Activated CD8-positive, alpha-beta memory T cell treated with anti-CD3 and anti-CD28 coated beads, Interleukin-2, amount 10 ng/mL, durations not matched to agents 7 days and 5 days (primary cell): ENCODE measurements around the gene NKIRAS1. TPM values are rescaled to one million over a fixed set of nuclear protein-coding genes. Genes with fewer than 3 reads are reported as not detected.
"Not testable (repeated sequence)": the region's sequence is repeated elsewhere in the genome, so short reads cannot be mapped to it uniquely, and the experiment has no call there.

ENCODE experiments used
- ATAC-seq: fragments of 150-1000 bp; cut with Tn5 transposase; one replicate; pipeline ENCODE4 v1.10.0; 2021; ENCODE audit warnings: moderate library complexity
- CTCF ChIA-PET: fragments of 350-600 bp; sonication (Branson Sonifier 250); formaldehyde crosslinking; loops from one replicate; lab custom pipeline; 2021; ENCODE audit warnings: antibody characterized with exemption; lab: Charles Lee
- DNase-seq: peaks from one replicate; pipeline ENCODE4 v3.0.0-alpha.2; 2020
- H3K27ac Mint-ChIP-seq: one replicate; pipeline ENCODE4 v1.8.0; 2021; ENCODE audit warnings: mild to moderate bottlenecking, mixed read lengths
- H3K27me3 Mint-ChIP-seq: one replicate; pipeline ENCODE4 v1.8.0; 2021; ENCODE audit warnings: mixed read lengths
- H3K36me3 Mint-ChIP-seq: one replicate; pipeline ENCODE4 v1.8.0; 2021; ENCODE audit warnings: mild to moderate bottlenecking, mixed read lengths
- H3K4me1 Mint-ChIP-seq: one replicate; pipeline ENCODE4 v1.8.0; 2021; ENCODE audit warnings: mixed read lengths
- H3K4me3 Mint-ChIP-seq: one replicate; pipeline ENCODE4 v1.8.0; 2021; ENCODE audit warnings: mild to moderate bottlenecking, moderate library complexity, mixed read lengths
- H3K9me3 Mint-ChIP-seq: one replicate; pipeline ENCODE4 v1.8.0; 2022; ENCODE audit warnings: low read depth, mixed read lengths
- total RNA-seq, 2 experiments: library from RNA; stranded (reverse); gene quantifications; one replicate each; pipeline ENCODE4 v1.2.3, GENCODE V29; 2021

NKIRAS1 gene
- total RNA-seq, 2 experiments from 2014 or later, result 3.4 to 3.8 TPM

DNA sequence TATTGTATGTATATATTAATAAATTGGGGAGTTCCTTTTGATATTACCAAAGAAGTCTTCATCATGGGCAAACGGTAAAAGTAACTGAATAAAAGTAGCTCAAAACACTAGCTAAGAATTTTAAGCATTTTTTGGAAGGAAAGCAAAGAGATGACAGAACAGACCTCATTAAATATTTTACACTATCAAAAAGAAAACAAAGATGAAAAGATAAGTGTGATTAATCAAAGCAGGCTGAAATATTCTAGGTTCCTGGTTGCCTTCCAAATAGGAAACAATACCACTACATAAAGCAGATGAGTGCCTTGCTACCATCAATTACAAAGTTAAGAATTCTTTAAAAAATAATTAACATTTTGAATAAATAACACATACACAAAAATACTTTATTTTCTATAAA lies 3.6 kb downstream of the NKIRAS1 start:
- no peak overlapping the region for H3K4me3 Mint-ChIP-seq
- CTCF ChIA-PET, result no interaction called here
- H3K27me3 Mint-ChIP-seq, result no peaks in the 10 kb centered on the region
- no peaks in the 10 kb centered on the region for H3K9me3 Mint-ChIP-seq
- peaks cover 22% of the 10 kb centered on the region for H3K36me3 Mint-ChIP-seq
- peaks cover 19% of the 10 kb centered on the region for H3K4me1 Mint-ChIP-seq
- ATAC-seq, result no peak
- no peak for DNase-seq
- no peak overlapping the region for H3K27ac Mint-ChIP-seq

DNA sequence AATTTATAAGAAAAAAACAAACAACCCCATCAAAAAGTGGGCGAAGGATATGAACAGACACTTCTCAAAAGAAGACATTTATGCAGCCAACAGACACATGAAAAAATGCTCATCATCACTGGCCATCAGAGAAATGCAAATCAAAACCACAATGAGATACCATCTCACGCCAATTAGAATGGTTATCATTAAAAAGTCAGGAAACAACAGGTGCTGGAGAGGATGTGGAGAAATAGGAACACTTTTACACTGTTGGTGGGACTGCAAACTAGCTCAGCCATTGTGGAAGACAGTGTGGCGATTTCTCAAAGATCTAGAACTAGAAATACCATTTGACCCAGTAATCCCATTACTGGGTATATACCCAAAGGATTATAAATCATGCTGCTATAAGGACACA lies 4.5 kb downstream of the NKIRAS1 start:
- Mint-ChIP-seq H3K4me1 (peaks cover 15% of the 10 kb centered on the region), H3K36me3 (peaks cover 14% of the 10 kb centered on the region)
- H3K4me3 Mint-ChIP-seq, H3K9me3 Mint-ChIP-seq, CTCF ChIA-PET, DNase-seq, H3K27me3 Mint-ChIP-seq, ATAC-seq, H3K27ac Mint-ChIP-seq: not testable (repeated sequence)

DNA sequence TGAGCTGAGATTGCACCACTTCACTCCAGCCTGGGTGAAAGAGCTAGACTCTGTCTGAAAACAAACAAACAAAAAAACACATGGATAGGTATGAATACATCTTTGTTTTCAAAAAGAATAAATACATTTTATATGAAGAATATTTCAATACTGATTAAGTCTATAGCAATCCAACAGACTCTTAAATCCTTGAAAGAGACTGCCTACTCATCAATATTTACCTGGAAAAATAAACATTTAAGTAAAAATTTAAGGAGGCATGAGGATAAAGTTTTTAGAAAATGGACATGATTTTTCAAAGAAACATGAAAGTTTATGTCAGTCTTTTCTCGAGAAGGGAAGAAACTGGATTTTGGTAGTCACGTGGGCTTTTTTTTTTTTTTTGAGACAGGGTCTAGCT lies 5.4 kb downstream of the NKIRAS1 start:
- Mint-ChIP-seq H3K36me3 (peaks cover 10% of the 10 kb centered on the region), H3K27ac (no peak overlapping the region), H3K4me1 (peaks cover 15% of the 10 kb centered on the region), H3K4me3 (no peak overlapping the region), H3K27me3 (no peaks in the 10 kb centered on the region), H3K9me3 (no peaks in the 10 kb centered on the region)
- DNase-seq (no peak), ATAC-seq (no peak)
- CTCF ChIA-PET, result no interaction called here

DNA sequence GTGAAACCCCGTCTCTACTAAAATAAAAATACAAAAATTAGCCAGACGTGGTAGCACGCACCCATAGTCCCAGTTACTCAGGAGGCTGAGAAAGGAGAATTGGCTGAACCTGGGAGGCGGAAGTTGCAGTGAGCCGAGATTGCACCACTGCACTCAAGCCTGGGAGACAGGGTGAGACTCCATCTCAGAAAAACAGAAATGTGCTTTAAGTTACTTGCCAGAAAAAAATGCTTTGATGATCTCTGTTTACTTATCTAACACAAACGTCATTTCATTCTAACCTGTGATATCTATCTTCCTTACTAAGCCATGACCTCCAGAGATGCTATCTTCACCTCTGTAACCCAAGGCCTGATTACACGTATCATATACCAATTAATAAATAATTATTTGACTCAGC lies 7.4 kb downstream of the NKIRAS1 start:
- H3K4me3 Mint-ChIP-seq, result no peak overlapping the region
- H3K4me1 Mint-ChIP-seq, result peaks cover 3% of the 10 kb centered on the region
- CTCF ChIA-PET, result no interaction called here
- no peak overlapping the region for H3K27ac Mint-ChIP-seq
- ATAC-seq (no peak), DNase-seq (no peak)
- peaks cover 6% of the 10 kb centered on the region for H3K36me3 Mint-ChIP-seq
- no peaks in the 10 kb centered on the region for H3K27me3 Mint-ChIP-seq
- H3K9me3 Mint-ChIP-seq, result no peaks in the 10 kb centered on the region

DNA sequence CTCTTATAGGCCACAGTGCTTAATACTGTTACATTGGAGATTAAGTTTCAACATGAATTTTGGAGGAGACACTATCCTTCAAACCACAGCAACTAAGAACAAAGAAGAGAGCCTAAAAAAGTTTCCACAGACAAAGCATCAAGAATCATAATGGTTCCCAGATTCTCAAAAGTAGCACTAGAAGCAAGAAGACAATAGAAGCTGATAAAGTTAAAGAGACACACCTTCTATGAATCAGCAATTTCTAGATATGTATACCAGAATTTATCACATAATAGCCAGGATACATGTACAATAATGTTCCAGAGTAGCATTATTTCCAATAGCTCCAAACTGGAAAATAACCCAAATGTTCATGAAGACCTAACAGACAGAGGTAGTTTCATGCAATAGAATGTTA lies 12.2 kb downstream of the NKIRAS1 start:
- DNase-seq (no peak), ATAC-seq (no peak)
- H3K4me1 Mint-ChIP-seq, result no peaks in the 10 kb centered on the region
- H3K9me3 Mint-ChIP-seq, result no peaks in the 10 kb centered on the region
- H3K4me3 Mint-ChIP-seq, result no peak overlapping the region
- no peaks in the 10 kb centered on the region for H3K27me3 Mint-ChIP-seq
- H3K27ac Mint-ChIP-seq, result no peak overlapping the region
- CTCF ChIA-PET, result interaction anchor here (1.4 kb wide), 1 partner anchor 11 kb away, joined by 4 read pairs; no protein-coding TSS in a partner anchor
- peaks cover 12% of the 10 kb centered on the region for H3K36me3 Mint-ChIP-seq

DNA sequence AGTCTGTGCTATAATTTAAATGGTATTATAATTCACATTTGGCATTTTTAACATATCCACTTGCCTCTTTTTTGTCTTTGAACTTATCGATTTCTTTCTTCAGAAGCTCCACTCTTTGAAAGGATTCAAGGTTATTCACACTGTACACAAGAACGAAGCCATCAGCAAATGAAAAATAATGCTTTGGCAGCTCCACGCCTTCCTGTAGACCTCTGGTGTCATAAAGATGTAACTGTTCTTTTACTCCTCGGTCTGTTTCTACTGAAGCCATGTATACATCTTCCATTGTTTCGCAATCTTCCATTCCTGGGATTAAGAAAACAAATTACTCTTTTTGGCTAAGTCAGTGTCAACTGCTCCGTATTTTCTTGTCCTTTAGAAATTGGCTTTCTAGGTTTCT lies 16.0 kb downstream of the NKIRAS1 start:
- CTCF ChIA-PET, result no interaction called here
- H3K4me1 Mint-ChIP-seq, result no peaks in the 10 kb centered on the region

DNA sequence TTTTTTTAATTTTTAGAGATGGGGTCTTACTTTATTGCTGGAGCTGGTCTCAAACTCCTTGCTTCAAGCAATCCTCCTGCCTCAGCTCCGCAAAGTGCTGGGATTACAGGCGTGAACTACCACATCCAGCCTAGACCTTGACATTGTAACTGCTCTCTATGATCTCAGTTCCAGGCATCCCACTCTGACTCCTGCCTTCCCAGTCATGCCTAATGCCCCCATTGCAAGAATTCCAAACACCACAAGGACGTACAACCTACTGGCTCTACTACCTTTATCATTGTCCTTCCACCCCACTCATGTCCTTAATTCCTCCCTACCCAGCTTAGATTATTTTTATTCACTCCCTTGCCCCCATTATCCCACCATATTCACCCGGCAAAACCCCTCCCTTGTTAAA lies 21.6 kb downstream of the NKIRAS1 start:
- ATAC-seq, result no peak
- Mint-ChIP-seq H3K36me3 (peaks cover 21% of the 10 kb centered on the region), H3K4me3 (no peak overlapping the region), H3K27ac (no peak overlapping the region), H3K27me3 (no peaks in the 10 kb centered on the region), H3K4me1 (no peaks in the 10 kb centered on the region), H3K9me3 (no peaks in the 10 kb centered on the region)
- CTCF ChIA-PET, result no interaction called here
- DNase-seq, result no peak

More for the DNA sequence above, 16.0 kb downstream of the NKIRAS1 start:
- Mint-ChIP-seq H3K4me3 (no peak overlapping the region), H3K27me3 (no peaks in the 10 kb centered on the region), H3K36me3 (peaks cover 27% of the 10 kb centered on the region), H3K27ac (no peak overlapping the region), H3K9me3 (no peaks in the 10 kb centered on the region)
- ATAC-seq (no peak), DNase-seq (no peak)

DNA sequence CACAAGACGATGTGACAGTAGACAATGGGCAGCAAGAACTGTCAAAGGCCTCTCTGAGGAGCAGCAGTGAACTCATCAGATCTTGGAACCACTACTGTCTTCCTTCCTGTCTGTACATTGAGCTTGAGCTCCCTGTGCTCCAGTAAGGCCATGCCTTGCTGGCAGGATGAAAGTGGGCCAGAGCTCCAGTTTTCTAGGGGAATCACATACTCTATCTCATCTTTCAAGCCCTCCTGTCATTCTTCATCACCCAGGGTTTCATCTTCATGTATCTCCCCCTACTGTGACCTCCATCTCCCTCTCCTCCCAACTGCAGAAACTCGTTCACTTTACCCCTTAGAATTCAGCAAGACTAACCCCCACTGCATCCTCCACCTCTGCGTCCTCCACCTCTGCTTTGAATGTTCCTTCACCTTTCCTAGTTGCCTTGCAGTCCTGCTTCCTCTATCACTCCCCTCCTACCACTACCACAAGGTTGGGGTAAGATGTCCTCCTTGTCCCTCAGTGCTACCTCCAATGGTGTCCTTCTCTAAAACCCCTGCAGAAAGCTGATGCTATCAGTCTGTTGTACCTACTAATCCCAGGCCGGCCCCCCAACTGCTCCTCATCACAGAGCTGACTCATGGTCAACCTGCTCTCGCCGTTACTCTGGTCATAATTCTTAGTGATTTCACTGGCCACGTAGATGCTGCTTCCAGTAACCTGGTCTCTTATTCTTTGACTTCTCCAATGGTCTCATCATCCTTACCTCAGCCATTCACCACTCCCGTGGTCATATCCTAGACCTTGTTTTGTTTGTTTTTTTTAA lies 22.3 kb downstream of the NKIRAS1 start:
- H3K36me3 Mint-ChIP-seq, result peaks cover 19% of the 10 kb centered on the region
- no peaks in the 10 kb centered on the region for H3K27me3 Mint-ChIP-seq
- CTCF ChIA-PET, result interaction anchor here (1.3 kb wide), 1 partner anchor 10 kb away, joined by 4 read pairs; no protein-coding TSS in a partner anchor
- H3K4me3 Mint-ChIP-seq, result no peak overlapping the region
- no peak overlapping the region for H3K27ac Mint-ChIP-seq
- DNase-seq (no peak), ATAC-seq (no peak)
- H3K4me1 Mint-ChIP-seq, result no peaks in the 10 kb centered on the region
- H3K9me3 Mint-ChIP-seq, result no peaks in the 10 kb centered on the region

DNA sequence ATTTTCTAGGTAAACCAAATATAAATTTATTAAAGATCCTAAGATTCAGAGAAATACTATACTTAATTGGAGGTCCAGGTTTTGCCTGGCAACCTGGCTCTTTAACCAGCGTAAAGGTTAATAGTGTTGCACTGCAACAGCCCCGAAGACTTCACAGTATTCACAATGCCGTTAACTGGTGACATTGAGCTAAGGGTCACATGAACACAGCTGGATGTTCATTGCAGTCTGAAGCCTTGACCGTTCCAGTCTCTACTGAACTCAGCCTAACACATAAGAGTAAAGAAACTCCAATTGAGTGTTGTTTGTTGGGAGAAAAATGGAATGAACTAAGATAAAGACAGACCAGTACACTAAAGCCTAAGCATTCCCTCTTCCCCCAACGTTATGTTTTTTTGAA lies 26.8 kb downstream of the NKIRAS1 start:
- Mint-ChIP-seq H3K4me3 (no peak overlapping the region), H3K4me1 (no peaks in the 10 kb centered on the region)

DNA sequence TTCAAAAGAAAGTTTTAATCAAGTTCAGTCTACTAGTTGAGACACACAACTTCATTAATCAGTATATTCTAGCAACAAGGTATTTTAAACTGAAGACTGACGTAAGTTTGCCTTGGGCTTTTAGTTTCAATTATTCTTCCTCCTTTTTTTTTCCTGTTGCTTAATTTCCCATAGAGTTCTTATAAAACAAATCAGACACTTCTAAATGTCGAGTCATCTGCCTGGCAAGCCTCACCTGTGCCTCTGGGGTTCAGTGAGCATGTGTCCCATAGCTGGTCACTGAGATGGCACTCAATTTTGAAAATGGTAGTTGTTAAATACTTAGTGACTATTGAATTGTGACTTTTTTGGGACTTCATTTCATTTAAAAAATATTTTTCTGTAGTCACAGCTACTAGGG lies 27.4 kb downstream of the NKIRAS1 start:
- Mint-ChIP-seq H3K27me3 (no peaks in the 10 kb centered on the region), H3K27ac (no peak overlapping the region), H3K9me3 (no peaks in the 10 kb centered on the region), H3K4me3 (no peak overlapping the region), H3K36me3 (peaks cover 2% of the 10 kb centered on the region), H3K4me1 (no peaks in the 10 kb centered on the region)
- CTCF ChIA-PET, result interaction anchor here (1.4 to 2.9 kb wide), 5 partner anchors 9 to 350 kb away, joined by 3 to 8 read pairs (median 6); no protein-coding TSS in a partner anchor
- DNase-seq (no peak), ATAC-seq (no peak)

More for the DNA sequence above, 26.8 kb downstream of the NKIRAS1 start:
- Mint-ChIP-seq H3K36me3 (peaks cover 2% of the 10 kb centered on the region), H3K27ac (no peak overlapping the region), H3K27me3 (no peaks in the 10 kb centered on the region), H3K9me3 (no peaks in the 10 kb centered on the region)
- CTCF ChIA-PET, result interaction anchor here (1.4 to 2.9 kb wide), 3 partner anchors 9 to 349 kb away, joined by 4 to 8 read pairs (median 6); no protein-coding TSS in a partner anchor
- ATAC-seq (no peak), DNase-seq (no peak)

DNA sequence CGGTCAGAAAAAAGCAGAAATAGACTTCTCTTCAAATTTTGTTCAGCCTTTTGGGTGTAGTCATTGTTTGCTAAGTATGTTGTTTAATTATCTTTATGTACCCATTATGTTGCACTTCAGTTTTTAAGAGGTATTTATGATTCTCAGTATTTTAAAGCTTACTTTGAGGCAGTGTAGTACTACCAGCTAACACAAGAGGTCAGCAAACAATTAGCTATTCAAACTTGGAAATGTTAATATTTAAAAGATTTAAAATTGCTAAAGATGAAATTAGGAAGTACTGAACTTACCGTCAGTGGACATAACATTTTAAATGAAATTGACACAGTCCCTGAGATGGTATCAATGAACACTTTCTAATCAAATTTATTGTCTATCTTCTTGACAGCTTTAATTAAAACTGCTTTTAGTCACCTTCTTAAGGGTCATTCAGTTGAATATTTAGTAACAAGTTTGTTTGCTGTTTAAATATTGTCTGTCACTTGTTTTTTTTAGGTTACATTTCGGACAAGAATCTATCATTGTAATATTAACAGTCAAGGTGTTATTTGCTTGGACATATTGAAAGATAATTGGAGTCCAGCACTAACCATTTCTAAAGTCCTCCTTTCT lies 28.1 kb downstream of the NKIRAS1 start:
- H3K4me1 Mint-ChIP-seq, result no peaks in the 10 kb centered on the region
- DNase-seq (no peak), ATAC-seq (no peak)
- H3K27me3 Mint-ChIP-seq, result no peaks in the 10 kb centered on the region
- H3K4me3 Mint-ChIP-seq, result no peak overlapping the region
- H3K36me3 Mint-ChIP-seq, result peaks cover 2% of the 10 kb centered on the region
- CTCF ChIA-PET, result interaction anchor here (0.6 to 2.9 kb wide), 13 partner anchors 9 to 350 kb away, joined by 3 to 8 read pairs (median 3); partner anchors contain the start of genes NKIRAS1 and RPL15
- H3K27ac Mint-ChIP-seq, result no peak overlapping the region
- no peaks in the 10 kb centered on the region for H3K9me3 Mint-ChIP-seq

DNA sequence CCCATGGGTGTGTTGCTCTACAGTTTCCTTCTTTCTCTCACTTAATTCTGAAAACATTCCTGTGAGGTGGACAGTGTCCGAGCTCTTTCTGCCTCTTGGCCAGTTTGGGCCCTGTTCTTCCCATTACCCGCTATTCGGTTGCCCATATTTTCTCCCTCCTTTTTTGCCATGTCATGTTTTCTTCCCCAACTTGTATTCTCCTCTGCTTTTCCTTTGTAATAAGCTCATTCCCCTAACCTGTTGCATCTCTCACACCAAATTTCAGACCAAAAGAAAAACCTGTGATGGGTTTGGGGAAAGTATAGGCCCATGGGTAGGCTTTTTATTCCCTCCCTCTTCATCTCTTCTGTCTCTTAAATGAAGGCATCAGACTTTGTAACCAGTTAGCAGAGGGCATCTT lies 30.5 kb downstream of the NKIRAS1 start:
- DNase-seq (no peak), ATAC-seq (no peak)
- no peak overlapping the region for H3K4me3 Mint-ChIP-seq
- peaks cover 8% of the 10 kb centered on the region for H3K36me3 Mint-ChIP-seq
- H3K4me1 Mint-ChIP-seq, result peaks cover 2% of the 10 kb centered on the region
- no peaks in the 10 kb centered on the region for H3K9me3 Mint-ChIP-seq
- H3K27me3 Mint-ChIP-seq, result no peaks in the 10 kb centered on the region
- CTCF ChIA-PET, result no interaction called here
- no peak overlapping the region for H3K27ac Mint-ChIP-seq

DNA sequence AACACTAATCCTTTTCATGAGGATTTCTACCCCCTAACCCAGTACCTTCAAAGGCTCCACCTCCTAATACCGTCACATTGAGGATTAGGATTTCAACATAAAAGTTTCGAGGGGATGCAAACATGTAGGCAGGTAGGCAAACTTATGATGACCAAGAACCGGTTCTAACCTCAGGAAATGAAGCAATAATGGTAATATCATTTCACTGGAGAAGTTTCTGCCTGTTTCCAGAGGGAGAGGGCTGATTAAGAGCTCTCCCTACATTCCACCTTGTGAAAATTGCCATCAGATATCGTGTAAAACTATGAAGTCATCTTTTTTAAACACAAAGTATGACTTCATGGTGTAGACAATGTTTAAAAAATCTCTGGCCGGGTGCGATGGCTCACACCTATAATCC lies 31.6 kb downstream of the NKIRAS1 start:
- H3K36me3 Mint-ChIP-seq, result peaks cover 9% of the 10 kb centered on the region
- H3K9me3 Mint-ChIP-seq, result no peaks in the 10 kb centered on the region
- H3K4me1 Mint-ChIP-seq, result peaks cover 2% of the 10 kb centered on the region
- H3K27ac Mint-ChIP-seq, result no peak overlapping the region
- no peak for DNase-seq
- H3K4me3 Mint-ChIP-seq, result no peak overlapping the region
- no peak for ATAC-seq
- no peaks in the 10 kb centered on the region for H3K27me3 Mint-ChIP-seq
- CTCF ChIA-PET, result no interaction called here

DNA sequence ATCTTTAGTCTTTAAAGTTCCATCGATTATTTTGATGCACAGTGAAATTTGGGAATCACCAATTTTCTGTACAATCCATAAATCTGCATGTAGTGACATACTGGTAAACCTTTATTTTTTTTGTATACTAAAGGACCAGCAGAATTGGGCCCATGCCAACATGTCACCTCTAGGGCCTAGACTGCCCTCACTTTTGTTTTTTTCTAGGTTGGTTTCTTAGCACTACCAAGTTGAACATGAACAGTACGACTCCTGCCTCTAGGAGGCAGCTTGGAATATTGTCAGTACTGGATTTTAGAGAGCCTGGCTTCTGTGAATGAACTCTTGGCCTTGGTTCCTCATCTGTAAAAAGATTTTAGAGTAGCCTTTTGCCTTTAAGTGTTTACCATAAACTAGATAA lies 32.3 kb downstream of the NKIRAS1 start:
- H3K27ac Mint-ChIP-seq, result no peak overlapping the region
- peaks cover 2% of the 10 kb centered on the region for H3K4me1 Mint-ChIP-seq
- H3K9me3 Mint-ChIP-seq, result no peaks in the 10 kb centered on the region
- H3K36me3 Mint-ChIP-seq, result peaks cover 9% of the 10 kb centered on the region
- no peaks in the 10 kb centered on the region for H3K27me3 Mint-ChIP-seq
- no peak overlapping the region for H3K4me3 Mint-ChIP-seq
- CTCF ChIA-PET, result no interaction called here
- no peak for DNase-seq
- no peak for ATAC-seq
